Adrenal gland (tissue), 12 donors: ENCODE results near the gene EIPR1. TPM values are rescaled to one million over a fixed set of nuclear protein-coding genes. Genes with fewer than 3 reads are reported as not detected.

Experiments
- DNase-seq, 7 donors: peaks; one replicate each; pipeline ENCODE4 v3.0.0-alpha.2; 2019 to 2020
- H3K27ac ChIP-seq, 5 donors: fragments of 200-600 bp; sonication (generic) in 4 of 5; 1 replicate in 3 of 5; 2 replicates in 2 of 5; pipeline versions ENCODE4 v1.5.1 to v1.8.0; 2016 to 2020; ENCODE audit warnings: mild to moderate bottlenecking in 1 of 5
- H3K27me3 ChIP-seq: fragments of 200-600 bp; 2 replicates; pipeline ENCODE4 v1.8.0; 2021
- H3K36me3 ChIP-seq, 2 donors: fragments of 200-600 bp; replicated peaks in 1 of 2; 1 replicate in 1 of 2; 2 replicates in 1 of 2; pipeline versions ENCODE4 v1.5.1 to v1.8.0; 2018 to 2022
- H3K4me1 ChIP-seq, 2 donors: fragments of 200-600 bp; replicated peaks in 1 of 2; 1 replicate in 1 of 2; 2 replicates in 1 of 2; pipeline versions ENCODE4 v1.5.1 to v1.8.0; 2018 to 2021
- H3K4me3 ChIP-seq, 4 donors: fragments of 200-600 bp; sonication (generic) in 3 of 4; one replicate each; pipeline ENCODE4 v1.5.1; 2016 to 2018
- H3K9me3 ChIP-seq, 3 donors: fragments of 200-600 bp; sonication (generic) in 1 of 3; replicated peaks in 1 of 3; 1 replicate in 2 of 3; 2 replicates in 1 of 3; pipeline versions ENCODE4 v1.5.1 to v1.8.0; 2016 to 2021
- POLR2A ChIP-seq, 2 donors: fragments of 450-650 bp; IDR thresholded peaks; one replicate each; pipeline ENCODE4 v1.6.1; 2017; ENCODE audit warnings: antibody characterized with exemption in 2 of 2, mild to moderate bottlenecking in 2 of 2, moderate library complexity in 1 of 2
- WGBS, 4 donors: extraction: QIAGEN DNeasy Blood & Tissue Kit in 2 of 4; methylation state at CpG; one replicate each; pipeline versions ENCODE4 v1.1.5 to v1.1.7; 2013 to 2017; 5-methylcytosine and 5-hydroxymethylcytosine counted together
- intact Hi-C, 2 donors: fragments of 100-400 bp; cut with DNase I; formaldehyde crosslinking; loops; one replicate each; pipeline versions ENCODE4 v1.14.1 to v1.15.0; 2022 to 2023
- polyA plus RNA-seq, 3 donors: library from polyadenylated mRNA; stranded (reverse); fragments of 200-250 nt in 2 of 3; fragments of 350-450 nt in 1 of 3; fragmentation: Illumina TruSeq in 1 of 3; extraction: RNeasy Lipid Tissue Mini Kit (QIAGEN cat#74804) in 1 of 3; gene quantifications; one replicate each; pipeline ENCODE4 v1.2.3, GENCODE V29; 2013 to 2014
- total RNA-seq, 9 donors: library from RNA; depleted of rRNA in 4 of 9; stranded (reverse); fragments of >200 nt in 4 of 9; fragments of 120-200 nt in 1 of 9; fragmentation: NEBNext Ultra II Directional in 1 of 9; extraction: Animal tissue kit (Norgen Biotek cat#: 25700) in 1 of 9; gene quantifications; one replicate each; pipeline versions ENCODE4 v1.1.0 to v1.2.4, GENCODE V29; 2013 to 2023
- TF ChIP-seq, protein P1 (sequence below), 6 experiments: fragments of 450-650 bp in 4 of 6; fragments of 200-600 bp in 2 of 6; sonication (generic) in 1 of 6; IDR thresholded peaks; 1 replicate in 5 of 6; 2 replicates in 1 of 6; pipeline versions ENCODE4 v1.5.1 to v1.8.0; 2016 to 2021; ENCODE audit warnings: antibody characterized with exemption in 6 of 6, mild to moderate bottlenecking in 2 of 6, moderate library complexity in 1 of 6
- donor health status: healthy with polysubstance abuse.
- donor health status: Bipolar disorder and iron deficiency.
- donor health status: DM: yes; HTN: yes; CAD: no.
- donor health status: DM: no; HTN: no; CAD: no.
- donor health status: DM: no; HTN: no; CAD: no.
- donor health status: DM: yes; HTN: yes; CAD: no.

The EIPR1 gene
- total and polyA plus RNA-seq, 12 donors, result 10.3 to 37.9 (median 28.5) TPM

DNA sequence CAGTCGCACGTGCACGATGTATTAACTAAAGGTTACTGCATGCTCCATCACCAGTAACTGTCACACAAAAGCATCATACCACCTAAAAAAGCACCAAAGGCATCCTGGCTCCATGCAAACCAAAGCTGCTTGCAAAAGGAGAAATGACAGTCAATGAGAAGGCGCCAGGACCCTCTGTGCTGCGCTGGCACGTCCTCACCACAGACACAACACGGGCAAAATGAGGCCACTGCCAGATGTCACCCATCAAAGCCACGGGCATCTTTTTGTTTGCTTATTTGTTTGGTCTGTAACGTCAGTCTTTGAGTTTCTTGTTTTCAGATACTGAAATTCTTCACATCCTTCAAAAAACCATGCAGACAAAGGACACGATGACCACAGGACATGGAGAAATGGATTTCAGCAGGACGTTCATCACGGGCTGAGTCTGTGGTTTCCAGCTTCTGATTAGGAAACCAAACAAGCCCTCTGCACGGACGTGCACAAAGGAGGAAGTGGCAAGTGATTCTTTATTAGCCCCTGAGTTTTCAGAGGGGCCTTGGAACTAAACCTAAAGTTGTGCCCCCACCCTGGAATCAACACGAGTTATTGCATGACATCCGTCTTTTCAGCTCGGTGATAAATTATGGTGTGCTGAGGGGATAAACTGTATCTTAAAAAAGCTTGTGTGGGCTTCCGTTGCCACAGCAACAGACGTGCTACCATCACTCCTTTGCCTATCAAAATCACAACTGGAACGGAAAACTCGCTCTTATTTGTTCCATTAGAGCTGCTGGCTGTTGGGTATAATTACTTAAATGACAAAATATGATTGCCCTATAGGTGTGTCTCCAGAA lies 181.8 kb downstream of the EIPR1 start:
- Histone ChIP-seq H3K27me3 (no peaks in the 10 kb centered on the region), H3K4me3 (no peak overlapping the region), H3K36me3 (peaks cover 0 to 6% of the 10 kb centered on the region in 2 donors), H3K4me1 (peaks cover 0 to 4% of the 10 kb centered on the region in 2 donors), H3K9me3 (no peaks in the 10 kb centered on the region), H3K27ac (no peak overlapping the region)
- intact Hi-C loops, result no loop called here
- 82 to 85% (median 84%) methylated on average over 21 of the region's 21 CpGs for WGBS, 4 donors
- TF ChIP-seq POLR2A (IDR thresholded peaks at IDR 0.05), result no peak
- TF ChIP-seq, protein P1, sequence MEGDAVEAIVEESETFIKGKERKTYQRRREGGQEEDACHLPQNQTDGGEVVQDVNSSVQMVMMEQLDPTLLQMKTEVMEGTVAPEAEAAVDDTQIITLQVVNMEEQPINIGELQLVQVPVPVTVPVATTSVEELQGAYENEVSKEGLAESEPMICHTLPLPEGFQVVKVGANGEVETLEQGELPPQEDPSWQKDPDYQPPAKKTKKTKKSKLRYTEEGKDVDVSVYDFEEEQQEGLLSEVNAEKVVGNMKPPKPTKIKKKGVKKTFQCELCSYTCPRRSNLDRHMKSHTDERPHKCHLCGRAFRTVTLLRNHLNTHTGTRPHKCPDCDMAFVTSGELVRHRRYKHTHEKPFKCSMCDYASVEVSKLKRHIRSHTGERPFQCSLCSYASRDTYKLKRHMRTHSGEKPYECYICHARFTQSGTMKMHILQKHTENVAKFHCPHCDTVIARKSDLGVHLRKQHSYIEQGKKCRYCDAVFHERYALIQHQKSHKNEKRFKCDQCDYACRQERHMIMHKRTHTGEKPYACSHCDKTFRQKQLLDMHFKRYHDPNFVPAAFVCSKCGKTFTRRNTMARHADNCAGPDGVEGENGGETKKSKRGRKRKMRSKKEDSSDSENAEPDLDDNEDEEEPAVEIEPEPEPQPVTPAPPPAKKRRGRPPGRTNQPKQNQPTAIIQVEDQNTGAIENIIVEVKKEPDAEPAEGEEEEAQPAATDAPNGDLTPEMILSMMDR (IDR thresholded peaks at IDR 0.05), result no peak
- no peak for DNase-seq

DNA sequence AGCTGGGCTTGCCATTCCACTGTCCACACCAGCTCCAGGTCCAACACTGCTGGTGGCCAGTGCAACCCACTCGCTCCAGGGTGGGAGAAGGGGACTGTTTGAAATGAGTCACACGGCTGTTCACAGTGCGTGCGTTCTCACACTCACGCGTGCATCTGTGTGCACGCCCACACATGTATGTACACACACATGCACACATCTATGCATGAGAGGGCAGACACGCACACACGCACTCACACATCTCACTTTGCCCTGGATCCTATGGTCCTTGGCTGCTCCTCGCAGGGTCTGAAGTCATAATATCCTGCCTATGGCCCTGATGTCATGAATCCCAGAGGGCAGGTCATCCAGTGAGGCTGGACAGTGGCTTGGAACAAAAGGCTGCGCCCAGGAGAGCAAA lies 182.8 kb downstream of the EIPR1 start:
- intact Hi-C loops, result no loop called here
- 97 to 98% (median 98%) methylated on average over 11 of the region's 11 CpGs for WGBS, 4 donors
- TF ChIP-seq, protein P1 (IDR thresholded peaks at IDR 0.05), result no peak
- Histone ChIP-seq H3K36me3 (peaks cover 0 to 6% of the 10 kb centered on the region in 2 donors), H3K27ac (no peak overlapping the region), H3K9me3 (no peaks in the 10 kb centered on the region), H3K27me3 (no peaks in the 10 kb centered on the region), H3K4me1 (peaks cover 0 to 4% of the 10 kb centered on the region in 2 donors), H3K4me3 (no peak overlapping the region)
- DNase-seq, result no peak

DNA sequence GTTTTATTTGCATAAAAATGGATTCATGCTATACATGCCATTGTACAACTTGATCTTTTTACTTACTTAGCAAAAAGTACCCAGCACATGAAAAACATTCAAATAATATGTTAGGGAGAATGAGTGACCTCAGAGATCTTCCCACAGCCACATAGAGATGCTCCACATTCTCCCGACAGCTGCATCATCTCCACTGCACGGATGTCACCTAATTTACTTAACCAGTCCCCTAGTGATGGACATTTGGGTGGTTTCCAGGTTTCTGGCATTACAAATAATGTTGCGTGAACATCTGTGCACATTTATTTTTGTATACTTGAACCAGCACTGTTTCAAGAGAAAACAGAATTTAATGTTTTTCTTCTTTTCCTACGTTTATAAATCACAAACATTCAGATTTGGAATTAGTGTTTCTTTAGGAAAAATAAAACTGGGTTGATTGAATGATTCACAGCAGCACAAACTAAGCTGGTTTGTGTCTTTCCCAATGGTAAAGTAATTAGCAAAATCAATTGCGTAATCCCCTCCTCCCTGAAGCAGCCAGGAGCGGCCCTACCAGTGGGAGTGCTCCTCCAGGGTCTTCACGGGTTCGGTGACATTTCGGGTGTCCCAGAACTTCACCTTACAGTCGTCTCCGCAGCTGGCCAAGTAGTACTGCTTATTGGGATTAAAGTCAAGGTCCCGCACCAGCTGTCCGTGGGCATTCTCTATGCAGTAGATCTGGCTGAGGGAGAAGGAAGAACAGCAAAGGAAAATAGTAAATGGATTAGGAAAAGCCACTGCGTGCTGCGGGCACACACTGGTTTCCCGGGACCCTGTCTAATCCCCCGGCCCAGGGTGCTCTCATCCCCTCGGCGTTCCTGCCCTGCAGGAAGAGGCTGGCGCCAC lies 183.9 kb downstream of the EIPR1 start:
- no peaks in the 10 kb centered on the region for H3K9me3 ChIP-seq
- intact Hi-C loops, result no loop called here
- no peaks in the 10 kb centered on the region for H3K27me3 ChIP-seq
- H3K4me1 ChIP-seq, result peaks cover 0 to 4% of the 10 kb centered on the region in 2 donors
- H3K36me3 ChIP-seq, result peaks cover 0 to 6% of the 10 kb centered on the region in 2 donors
- H3K27ac ChIP-seq, result no peak overlapping the region
- H3K4me3 ChIP-seq, result no peak overlapping the region
- 64 to 75% (median 72%) methylated on average over 20 of the region's 20 CpGs for WGBS, 4 donors
- DNase-seq, result no peak
- TF ChIP-seq, protein P1 (IDR thresholded peaks at IDR 0.05), result no peak
- no peak for TF ChIP-seq POLR2A (IDR thresholded peaks at IDR 0.05)

DNA sequence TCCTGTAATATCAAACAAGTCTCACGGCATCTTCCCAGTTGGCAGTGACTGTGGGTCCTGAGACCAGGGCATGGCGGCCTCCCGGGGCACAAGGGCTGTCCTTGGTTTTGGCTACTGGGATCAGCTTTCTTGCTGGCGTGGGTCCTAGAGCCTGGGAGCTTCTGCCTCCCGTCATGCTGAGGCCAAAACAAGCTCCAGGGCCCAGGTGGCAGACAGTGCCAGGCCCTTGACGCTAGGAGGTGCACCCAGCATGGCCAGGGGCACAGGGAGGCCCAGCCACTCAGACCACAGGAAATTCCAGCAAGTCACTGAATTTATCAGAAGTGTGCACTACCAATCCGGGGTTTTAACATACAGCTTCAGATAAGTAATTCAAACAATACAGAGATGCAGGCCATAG lies 184.7 kb downstream of the EIPR1 start:
- no peaks in the 10 kb centered on the region for H3K9me3 ChIP-seq
- H3K27me3 ChIP-seq, result no peaks in the 10 kb centered on the region
- intact Hi-C loops, result no loop called here
- peak in 1 of 7 donors; percentile 21 for DNase-seq
- no peak overlapping the region for H3K27ac ChIP-seq
- no peak for TF ChIP-seq POLR2A (IDR thresholded peaks at IDR 0.05)
- TF ChIP-seq, protein P1 (IDR thresholded peaks at IDR 0.05), result no peak
- peaks cover 0 to 4% of the 10 kb centered on the region in 2 donors for H3K4me1 ChIP-seq
- WGBS, 4 donors, result 79 to 98% (median 87%) methylated on average over 5 to 7 of the region's 7 CpGs
- peaks cover 0 to 6% of the 10 kb centered on the region in 2 donors for H3K36me3 ChIP-seq
- H3K4me3 ChIP-seq, result no peak overlapping the region
